C4-2B (cell line): Measurements from ENCODE around the gene TBPL1.

Experiments
- CTCF ChIP-seq: fragments of 450-650 bp; conservative IDR thresholded peaks from 2 replicates; pipeline ENCODE4 v1.5.1; 2017; ENCODE audit warnings: mild to moderate bottlenecking
- ZFX ChIP-seq: fragments of 450-650 bp; IDR thresholded peaks from 2 replicates; pipeline ENCODE4 v1.6.1; 2017

DNA sequence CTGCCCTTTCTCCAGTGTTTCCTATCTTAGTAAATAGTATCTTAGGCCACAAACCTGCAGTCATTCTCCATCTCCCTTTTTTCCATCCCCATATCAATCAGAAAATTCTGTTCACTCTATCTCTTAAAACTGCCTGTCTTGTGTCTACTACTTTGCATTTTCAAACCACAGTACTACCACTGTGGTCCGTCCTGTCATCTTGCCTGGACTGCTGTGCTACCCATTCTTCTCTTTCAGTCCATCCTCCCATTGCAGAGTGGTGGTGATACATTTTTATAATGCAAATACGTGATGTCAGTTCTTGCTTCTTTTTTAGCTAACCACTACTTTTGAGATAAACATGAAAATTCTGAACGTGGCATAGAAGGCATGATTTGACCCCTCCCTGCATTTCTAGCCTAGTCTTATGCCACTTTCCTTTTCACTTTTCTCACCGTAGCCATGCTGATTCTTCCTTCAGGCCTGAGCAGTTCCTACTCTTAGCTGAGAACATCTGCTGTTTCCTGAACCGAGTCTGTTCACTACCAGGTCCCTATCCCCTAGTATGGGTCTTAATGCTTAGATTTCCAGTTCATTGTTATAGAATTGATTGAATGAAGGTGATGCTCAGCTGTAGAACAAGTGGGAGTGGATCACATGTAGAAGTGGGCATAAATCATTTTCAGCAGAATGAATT, 13.8 kb downstream of the TBPL1 start:
- no peak for TF ChIP-seq CTCF
- no peak for TF ChIP-seq ZFX
